Measurements from ENCODE around the gene CLTA.
"Not testable (repeated sequence)": the region's sequence is repeated elsewhere in the genome, so short reads cannot be mapped to it uniquely, and the experiment has no call there.

The CLTA gene

DNA sequence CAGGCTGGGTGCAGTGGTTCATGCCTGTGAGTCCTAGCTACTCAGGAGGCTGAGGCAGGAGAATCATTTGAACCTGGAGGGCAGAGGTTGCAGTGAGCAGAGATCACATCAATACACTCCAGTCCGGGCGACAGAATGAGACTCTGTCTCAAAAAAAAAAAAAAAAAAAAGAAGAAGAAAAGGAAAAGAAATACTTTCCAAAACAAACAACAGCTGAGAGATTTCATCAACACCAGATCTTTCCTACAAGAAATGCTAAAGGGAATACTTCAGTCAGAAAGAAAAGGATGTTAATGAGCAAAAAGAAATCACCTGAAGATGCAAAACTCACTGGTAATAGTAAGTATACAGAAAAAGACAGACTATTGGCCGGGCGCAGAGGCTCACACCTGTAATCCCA lies 13.2 kb upstream of the CLTA start:
- no peak for DNase-seq
- H3K9me3 ChIP-seq (ENCODE audit: control insufficient read depth, low read length) = no peaks in the 10 kb centered on the region
- H3K36me3 ChIP-seq (ENCODE audit: control insufficient read depth, insufficient read depth, low read length) = no peaks in the 10 kb centered on the region
- no peaks in the 10 kb centered on the region for H3K4me1 ChIP-seq (ENCODE audit: control insufficient read depth, insufficient read depth, low read length, poor library complexity, severe bottlenecking)
- H3K4me3 ChIP-seq (ENCODE audit: insufficient read depth, low read depth, low read length, poor library complexity, severe bottlenecking) = no peak overlapping the region
- no peak overlapping the region for H3K27ac ChIP-seq (ENCODE audit: insufficient read depth, low read length, poor library complexity, severe bottlenecking)
- no peaks in the 10 kb centered on the region for H3K27me3 ChIP-seq (replicated peaks; ENCODE audit: control insufficient read depth, insufficient read depth, low read length, poor library complexity, severe bottlenecking)

- not testable (repeated sequence) for H3K27ac ChIP-seq (ENCODE audit: insufficient read depth, low read length, poor library complexity, severe bottlenecking); H3K4me3 ChIP-seq (ENCODE audit: insufficient read depth, low read depth, low read length, poor library complexity, severe bottlenecking); H3K27me3 ChIP-seq (replicated peaks; ENCODE audit: control insufficient read depth, insufficient read depth, low read length, poor library complexity, severe bottlenecking); H3K4me1 ChIP-seq (ENCODE audit: control insufficient read depth, insufficient read depth, low read length, poor library complexity, severe bottlenecking); H3K9me3 ChIP-seq (ENCODE audit: control insufficient read depth, low read length); H3K36me3 ChIP-seq (ENCODE audit: control insufficient read depth, insufficient read depth, low read length); DNase-seq
These were observed 10.5 kb upstream of the CLTA start for GRCh38 chr9:36180243-36180642.

- Histone ChIP-seq H3K27ac (ENCODE audit: insufficient read depth, low read length, poor library complexity, severe bottlenecking) (no peak overlapping the region), H3K36me3 (ENCODE audit: control insufficient read depth, insufficient read depth, low read length) (no peaks in the 10 kb centered on the region), H3K27me3 (replicated peaks; ENCODE audit: control insufficient read depth, insufficient read depth, low read length, poor library complexity, severe bottlenecking) (no peaks in the 10 kb centered on the region), H3K9me3 (ENCODE audit: control insufficient read depth, low read length) (no peaks in the 10 kb centered on the region), H3K4me3 (ENCODE audit: insufficient read depth, low read depth, low read length, poor library complexity, severe bottlenecking) (no peak overlapping the region), H3K4me1 (ENCODE audit: control insufficient read depth, insufficient read depth, low read length, poor library complexity, severe bottlenecking) (peaks cover 9% of the 10 kb centered on the region)
- no peak for DNase-seq
These were observed 3.3 kb upstream of the CLTA start for GRCh38 chr9:36187414-36187813.

DNA sequence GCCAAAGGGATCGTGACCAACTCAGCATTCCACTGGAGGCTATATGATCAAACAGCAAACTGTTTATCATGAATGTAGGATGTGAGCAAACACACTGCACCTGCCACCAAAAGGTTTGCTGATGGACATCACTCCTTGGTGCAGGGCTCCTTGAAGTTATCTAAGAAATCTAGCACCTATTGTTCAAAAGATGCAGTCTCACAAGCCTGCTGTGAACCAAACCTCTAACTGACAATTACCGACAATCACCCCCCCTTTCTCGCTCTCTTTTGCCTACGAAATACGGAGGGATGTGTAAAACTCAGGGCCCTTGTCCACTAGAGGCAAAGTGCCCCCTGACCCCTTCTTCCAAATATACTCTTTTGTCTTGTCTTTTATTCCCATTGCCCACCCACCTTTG lies 2.5 kb upstream of the CLTA start:
- Histone ChIP-seq H3K4me3 (ENCODE audit: insufficient read depth, low read depth, low read length, poor library complexity, severe bottlenecking) (no peak overlapping the region), H3K9me3 (ENCODE audit: control insufficient read depth, low read length) (no peaks in the 10 kb centered on the region), H3K27ac (ENCODE audit: insufficient read depth, low read length, poor library complexity, severe bottlenecking) (no peak overlapping the region), H3K36me3 (ENCODE audit: control insufficient read depth, insufficient read depth, low read length) (no peaks in the 10 kb centered on the region), H3K4me1 (ENCODE audit: control insufficient read depth, insufficient read depth, low read length, poor library complexity, severe bottlenecking) (peaks cover 16% of the 10 kb centered on the region), H3K27me3 (replicated peaks; ENCODE audit: control insufficient read depth, insufficient read depth, low read length, poor library complexity, severe bottlenecking) (no peaks in the 10 kb centered on the region)
- no peak for DNase-seq

DNA sequence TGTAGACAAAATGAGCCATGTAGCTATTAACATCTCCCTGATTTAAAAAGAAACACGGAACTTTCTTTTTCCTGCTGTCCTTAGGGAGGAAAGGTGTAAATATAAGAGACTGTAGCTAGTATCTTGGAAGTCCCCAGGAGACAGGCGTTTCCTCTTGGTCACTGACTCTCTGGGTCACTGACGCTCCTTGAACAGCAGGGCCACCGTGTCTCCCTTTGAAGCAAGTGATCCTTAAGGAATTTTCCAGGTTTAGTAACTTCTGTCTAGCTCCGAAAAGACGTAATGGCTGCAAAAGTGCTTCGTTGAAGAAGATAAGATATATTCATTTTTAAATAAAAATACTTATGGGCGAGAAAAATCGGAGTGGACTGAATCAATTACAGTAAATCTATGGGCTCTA lies 745 bp upstream of the CLTA start:
- no peaks in the 10 kb centered on the region for H3K9me3 ChIP-seq (ENCODE audit: control insufficient read depth, low read length)
- DNase-seq = no peak
- H3K36me3 ChIP-seq (ENCODE audit: control insufficient read depth, insufficient read depth, low read length) = no peaks in the 10 kb centered on the region
- H3K4me1 ChIP-seq (ENCODE audit: control insufficient read depth, insufficient read depth, low read length, poor library complexity, severe bottlenecking) = peaks cover 23% of the 10 kb centered on the region
- peak overlapping the region; percentile 88 for H3K27ac ChIP-seq (ENCODE audit: insufficient read depth, low read length, poor library complexity, severe bottlenecking)
- H3K4me3 ChIP-seq (ENCODE audit: insufficient read depth, low read depth, low read length, poor library complexity, severe bottlenecking) = peak overlapping the region; percentile 93
- no peaks in the 10 kb centered on the region for H3K27me3 ChIP-seq (replicated peaks; ENCODE audit: control insufficient read depth, insufficient read depth, low read length, poor library complexity, severe bottlenecking)

GRCh38 chr9:36191290-36191645 lies 547 bp downstream of the CLTA start:
- H3K9me3 ChIP-seq (ENCODE audit: control insufficient read depth, low read length) = no peaks in the 10 kb centered on the region
- peaks cover 25% of the 10 kb centered on the region for H3K4me1 ChIP-seq (ENCODE audit: control insufficient read depth, insufficient read depth, low read length, poor library complexity, severe bottlenecking)
- no peaks in the 10 kb centered on the region for H3K36me3 ChIP-seq (ENCODE audit: control insufficient read depth, insufficient read depth, low read length)
- H3K27ac ChIP-seq (ENCODE audit: insufficient read depth, low read length, poor library complexity, severe bottlenecking) = peak overlapping the region; percentile 88
- DNase-seq = peak; percentile 3 to 30 (median 22)
- peak overlapping the region; percentile 93 for H3K4me3 ChIP-seq (ENCODE audit: insufficient read depth, low read depth, low read length, poor library complexity, severe bottlenecking)
- H3K27me3 ChIP-seq (replicated peaks; ENCODE audit: control insufficient read depth, insufficient read depth, low read length, poor library complexity, severe bottlenecking) = no peaks in the 10 kb centered on the region

DNA sequence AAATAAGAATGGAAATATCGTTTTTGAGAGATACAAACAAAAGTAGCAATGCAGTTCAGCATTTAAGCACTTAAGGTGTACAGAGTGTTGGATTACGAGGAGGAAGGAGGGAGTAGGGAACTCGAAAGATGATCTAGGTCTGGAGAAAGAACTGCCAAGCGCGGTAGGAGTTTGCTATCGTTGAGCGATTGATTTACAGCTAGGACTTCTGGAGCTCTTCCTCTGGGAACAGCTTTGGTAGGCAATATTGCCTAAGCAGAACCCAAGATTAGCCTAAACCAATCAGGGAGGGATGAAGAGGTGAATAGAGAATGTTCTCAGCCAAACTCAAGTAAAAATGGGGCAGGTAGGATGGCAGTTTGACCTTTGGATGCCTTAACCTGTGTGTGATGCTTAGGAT lies 965 bp downstream of the CLTA start:
- no peaks in the 10 kb centered on the region for H3K27me3 ChIP-seq (replicated peaks; ENCODE audit: control insufficient read depth, insufficient read depth, low read length, poor library complexity, severe bottlenecking)
- H3K9me3 ChIP-seq (ENCODE audit: control insufficient read depth, low read length) = no peaks in the 10 kb centered on the region
- peaks cover 25% of the 10 kb centered on the region for H3K4me1 ChIP-seq (ENCODE audit: control insufficient read depth, insufficient read depth, low read length, poor library complexity, severe bottlenecking)
- no peak for DNase-seq
- no peaks in the 10 kb centered on the region for H3K36me3 ChIP-seq (ENCODE audit: control insufficient read depth, insufficient read depth, low read length)
- peak overlapping the region; percentile 93 for H3K4me3 ChIP-seq (ENCODE audit: insufficient read depth, low read depth, low read length, poor library complexity, severe bottlenecking)
- H3K27ac ChIP-seq (ENCODE audit: insufficient read depth, low read length, poor library complexity, severe bottlenecking) = peak overlapping the region; percentile 88

DNA sequence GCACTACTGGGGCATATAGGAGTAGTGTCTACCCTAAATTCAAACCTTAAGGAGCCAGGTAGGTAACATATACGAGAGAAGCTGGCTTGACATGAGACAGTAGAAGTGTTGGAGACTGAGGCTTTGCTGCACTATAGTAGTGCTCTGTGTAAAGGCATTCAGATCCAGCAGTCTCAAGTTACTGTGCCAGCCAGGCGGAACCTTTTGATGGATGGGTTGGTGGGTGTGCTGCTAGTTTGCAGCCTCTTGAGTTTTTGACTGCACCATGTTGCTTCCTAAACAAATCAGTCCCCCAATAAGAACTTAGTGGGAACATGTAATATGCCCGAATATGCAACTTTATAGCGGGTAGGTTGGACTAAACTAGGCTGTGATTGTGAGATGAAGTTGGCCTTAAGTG lies 1.5 kb downstream of the CLTA start:
- H3K27me3 ChIP-seq (replicated peaks; ENCODE audit: control insufficient read depth, insufficient read depth, low read length, poor library complexity, severe bottlenecking) = no peaks in the 10 kb centered on the region
- H3K9me3 ChIP-seq (ENCODE audit: control insufficient read depth, low read length) = no peaks in the 10 kb centered on the region
- H3K4me3 ChIP-seq (ENCODE audit: insufficient read depth, low read depth, low read length, poor library complexity, severe bottlenecking) = peak overlapping the region; percentile 93
- H3K27ac ChIP-seq (ENCODE audit: insufficient read depth, low read length, poor library complexity, severe bottlenecking) = no peak overlapping the region
- H3K36me3 ChIP-seq (ENCODE audit: control insufficient read depth, insufficient read depth, low read length) = no peaks in the 10 kb centered on the region
- peaks cover 25% of the 10 kb centered on the region for H3K4me1 ChIP-seq (ENCODE audit: control insufficient read depth, insufficient read depth, low read length, poor library complexity, severe bottlenecking)
- DNase-seq = no peak

DNA sequence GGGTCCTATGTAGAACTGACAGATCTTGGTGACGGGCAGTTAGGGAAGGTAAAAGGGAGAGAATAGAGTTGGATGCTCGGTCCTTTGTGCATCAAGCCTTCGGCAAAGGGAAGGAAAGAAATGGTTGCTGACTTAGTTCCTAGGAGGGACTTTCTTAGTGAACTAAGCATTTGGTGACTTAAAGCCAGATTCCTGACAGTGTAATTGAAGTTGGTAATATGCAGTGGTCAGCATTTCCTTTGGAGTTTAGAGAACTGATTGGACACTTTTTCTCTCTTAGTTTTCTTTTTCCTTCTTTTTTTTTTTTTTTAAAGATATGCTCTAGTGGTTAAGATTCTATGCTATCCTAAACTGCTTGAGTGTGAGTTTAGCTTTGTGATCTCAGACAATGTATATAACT lies 2.3 kb downstream of the CLTA start:
- Histone ChIP-seq H3K36me3 (ENCODE audit: control insufficient read depth, insufficient read depth, low read length) (no peaks in the 10 kb centered on the region), H3K4me3 (ENCODE audit: insufficient read depth, low read depth, low read length, poor library complexity, severe bottlenecking) (peak overlapping the region; percentile 20), H3K9me3 (ENCODE audit: control insufficient read depth, low read length) (no peaks in the 10 kb centered on the region), H3K27ac (ENCODE audit: insufficient read depth, low read length, poor library complexity, severe bottlenecking) (no peak overlapping the region), H3K4me1 (ENCODE audit: control insufficient read depth, insufficient read depth, low read length, poor library complexity, severe bottlenecking) (peaks cover 25% of the 10 kb centered on the region), H3K27me3 (replicated peaks; ENCODE audit: control insufficient read depth, insufficient read depth, low read length, poor library complexity, severe bottlenecking) (no peaks in the 10 kb centered on the region)
- no peak for DNase-seq

DNA sequence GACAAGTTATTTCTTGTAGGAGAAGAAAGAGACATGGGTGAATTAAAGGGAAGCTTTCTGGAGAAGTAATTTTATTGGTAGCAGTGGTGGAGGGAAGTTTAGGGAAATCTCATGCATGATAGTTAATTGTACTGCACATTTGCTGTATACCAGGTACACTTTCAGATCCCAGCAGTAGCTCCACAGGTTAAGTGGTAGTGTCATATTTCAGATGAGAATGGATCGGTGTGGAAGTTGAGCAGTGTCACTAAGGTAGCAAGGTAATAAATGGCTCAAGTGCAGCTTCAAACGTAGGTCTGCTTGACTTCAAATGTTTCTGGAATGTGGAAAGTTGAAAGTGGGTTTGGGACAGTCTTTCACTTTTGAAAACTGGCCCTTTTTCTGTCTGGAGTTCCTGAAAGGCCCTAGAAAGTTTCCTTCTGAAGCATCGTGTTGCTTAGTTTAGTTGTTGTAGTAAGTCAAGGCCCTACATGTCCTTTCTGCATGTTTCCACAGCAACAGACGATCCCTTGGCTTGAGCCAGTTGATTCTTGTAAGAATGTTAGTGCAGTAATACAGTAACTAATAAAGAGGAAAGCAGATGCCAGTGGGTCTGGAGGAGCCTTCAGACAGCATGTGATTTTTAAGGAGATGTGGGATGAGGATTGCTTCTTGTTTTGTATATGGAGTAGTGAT lies 3.7 kb downstream of the CLTA start:
- Histone ChIP-seq H3K27ac (ENCODE audit: insufficient read depth, low read length, poor library complexity, severe bottlenecking) (no peak overlapping the region), H3K9me3 (ENCODE audit: control insufficient read depth, low read length) (no peaks in the 10 kb centered on the region), H3K4me3 (ENCODE audit: insufficient read depth, low read depth, low read length, poor library complexity, severe bottlenecking) (no peak overlapping the region), H3K4me1 (ENCODE audit: control insufficient read depth, insufficient read depth, low read length, poor library complexity, severe bottlenecking) (peaks cover 25% of the 10 kb centered on the region), H3K36me3 (ENCODE audit: control insufficient read depth, insufficient read depth, low read length) (peaks cover 8% of the 10 kb centered on the region), H3K27me3 (replicated peaks; ENCODE audit: control insufficient read depth, insufficient read depth, low read length, poor library complexity, severe bottlenecking) (no peaks in the 10 kb centered on the region)
- no peak for DNase-seq
